ENCODE measurements around the gene PMCH. TPM values are rescaled to one million over a fixed set of nuclear protein-coding genes. Genes with fewer than 3 reads are reported as not detected.

The PMCH gene
- total RNA-seq, 5 donors from 2014 or later (not counting 1 experiment from before 2014, with no cell fraction given), result 0.76 to 1.6 (median 1.2) TPM; not detected in 2

GRCh38 chr12:102174761-102175160 is 22.9 kb downstream of the PMCH start:
- WGBS (ENCODE audit: insufficient coverage), result no CpG with 5 or more reads among the region's 2 CpGs
- Histone ChIP-seq H3K27me3 (replicated peaks in 1 of 2; ENCODE audit: control insufficient read depth in 2 of 2, extremely low read depth in 1 of 2, insufficient read depth in 2 of 2, low read length in 1 of 2) (no peaks in the 10 kb centered on the region), H3K4me3 (ENCODE audit: control insufficient read depth in 1 of 2, extremely low read depth in 1 of 2, low read length in 1 of 2) (no peak overlapping the region), H3K27ac (ENCODE audit: low read length) (no peak overlapping the region), H3K4me1 (ENCODE audit: control insufficient read depth in 1 of 2, extremely low read depth in 1 of 2, insufficient read depth in 2 of 2, low read length in 2 of 2) (no peaks in the 10 kb centered on the region), H3K36me3 (ENCODE audit: control insufficient read depth in 2 of 2, extremely low read depth in 1 of 2, insufficient read depth in 1 of 2, low read length in 1 of 2) (no peaks in the 10 kb centered on the region), H3K9me3 (no peaks in the 10 kb centered on the region)
- Mint-ChIP-seq H3K9me3 (no peaks in the 10 kb centered on the region), H3K27ac (no peak overlapping the region), H3K27me3 (no peaks in the 10 kb centered on the region), H3K4me3 (no peak overlapping the region), H3K36me3 (no peaks in the 10 kb centered on the region), H3K4me1 (no peaks in the 10 kb centered on the region)
- POLR2A ChIA-PET, result no interaction called here
- no peak for ATAC-seq (replicated peaks in 1 of 4)
- CTCF ChIA-PET, result no interaction called here
- DNase-seq, result no peak

- H3K27ac Mint-ChIP-seq, result no peak overlapping the region
- H3K4me1 Mint-ChIP-seq, result no peaks in the 10 kb centered on the region
These were observed 23.5 kb downstream of the PMCH start for GRCh38 chr12:102174117-102174516.

GRCh38 chr12:102172436-102172835 is 25.2 kb downstream of the PMCH start:
- H3K4me3 ChIP-seq (ENCODE audit: control insufficient read depth in 1 of 2, extremely low read depth in 1 of 2, low read length in 1 of 2), result no peak overlapping the region
- H3K27me3 ChIP-seq (replicated peaks in 1 of 2; ENCODE audit: control insufficient read depth in 2 of 2, extremely low read depth in 1 of 2, insufficient read depth in 2 of 2, low read length in 1 of 2), result no peaks in the 10 kb centered on the region
- no peak overlapping the region for H3K27ac Mint-ChIP-seq
- ATAC-seq (replicated peaks in 1 of 4) (no peak), DNase-seq (no peak)
- no peak overlapping the region for H3K27ac ChIP-seq (ENCODE audit: low read length)
- no peaks in the 10 kb centered on the region for H3K4me1 ChIP-seq (ENCODE audit: control insufficient read depth in 1 of 2, extremely low read depth in 1 of 2, insufficient read depth in 2 of 2, low read length in 2 of 2)
- no peaks in the 10 kb centered on the region for H3K36me3 Mint-ChIP-seq
- H3K4me1 Mint-ChIP-seq, result no peaks in the 10 kb centered on the region
- no peaks in the 10 kb centered on the region for H3K9me3 ChIP-seq
- no peaks in the 10 kb centered on the region for H3K27me3 Mint-ChIP-seq
- ChIA-PET POLR2A (no interaction called here), CTCF (interaction anchor here in 1 of 2 donors (0.6 kb wide), 1 partner anchor 738 kb away, joined by 11 read pairs; no protein-coding TSS in a partner anchor)
- no peak overlapping the region for H3K4me3 Mint-ChIP-seq
- H3K9me3 Mint-ChIP-seq, result no peaks in the 10 kb centered on the region
- H3K36me3 ChIP-seq (ENCODE audit: control insufficient read depth in 2 of 2, extremely low read depth in 1 of 2, insufficient read depth in 1 of 2, low read length in 1 of 2), result no peaks in the 10 kb centered on the region

More at GRCh38 chr12:102174117-102174516, 23.5 kb downstream of the PMCH start:
- no peak for DNase-seq
- Mint-ChIP-seq H3K9me3 (no peaks in the 10 kb centered on the region), H3K27me3 (no peaks in the 10 kb centered on the region), H3K4me3 (no peak overlapping the region), H3K36me3 (no peaks in the 10 kb centered on the region)
- no peaks in the 10 kb centered on the region for H3K27me3 ChIP-seq (replicated peaks in 1 of 2; ENCODE audit: control insufficient read depth in 2 of 2, extremely low read depth in 1 of 2, insufficient read depth in 2 of 2, low read length in 1 of 2)
- no peaks in the 10 kb centered on the region for H3K4me1 ChIP-seq (ENCODE audit: control insufficient read depth in 1 of 2, extremely low read depth in 1 of 2, insufficient read depth in 2 of 2, low read length in 2 of 2)
- H3K27ac ChIP-seq (ENCODE audit: low read length), result no peak overlapping the region
- H3K9me3 ChIP-seq, result no peaks in the 10 kb centered on the region
- no peak for ATAC-seq (replicated peaks in 1 of 4)
- no CpG with 5 or more reads among the region's 2 CpGs for WGBS (ENCODE audit: insufficient coverage)
- ChIA-PET POLR2A (interaction anchor here in 1 of 2 donors (0.6 kb wide), 1 partner anchor 143 kb away, joined by 4 read pairs; no protein-coding TSS in a partner anchor), CTCF (interaction anchor here in 1 of 2 donors (0.5 kb wide), 1 partner anchor 10 kb away, joined by 3 read pairs; no protein-coding TSS in a partner anchor)
- no peaks in the 10 kb centered on the region for H3K36me3 ChIP-seq (ENCODE audit: control insufficient read depth in 2 of 2, extremely low read depth in 1 of 2, insufficient read depth in 1 of 2, low read length in 1 of 2)
- no peak overlapping the region for H3K4me3 ChIP-seq (ENCODE audit: control insufficient read depth in 1 of 2, extremely low read depth in 1 of 2, low read length in 1 of 2)

GRCh38 chr12:102171951-102172350 is 25.7 kb downstream of the PMCH start:
- no peaks in the 10 kb centered on the region for H3K27me3 Mint-ChIP-seq
- H3K4me1 Mint-ChIP-seq, result no peaks in the 10 kb centered on the region
- POLR2A ChIA-PET, result no interaction called here
- no peaks in the 10 kb centered on the region for H3K9me3 ChIP-seq
- H3K27ac Mint-ChIP-seq, result no peak overlapping the region
- no peak overlapping the region for H3K4me3 ChIP-seq (ENCODE audit: control insufficient read depth in 1 of 2, extremely low read depth in 1 of 2, low read length in 1 of 2)
- no peaks in the 10 kb centered on the region for H3K36me3 ChIP-seq (ENCODE audit: control insufficient read depth in 2 of 2, extremely low read depth in 1 of 2, insufficient read depth in 1 of 2, low read length in 1 of 2)
- no peak overlapping the region for H3K4me3 Mint-ChIP-seq
- ATAC-seq (replicated peaks in 1 of 4) (no peak), DNase-seq (no peak)
- no peaks in the 10 kb centered on the region for H3K9me3 Mint-ChIP-seq
- H3K27me3 ChIP-seq (replicated peaks in 1 of 2; ENCODE audit: control insufficient read depth in 2 of 2, extremely low read depth in 1 of 2, insufficient read depth in 2 of 2, low read length in 1 of 2), result no peaks in the 10 kb centered on the region
- no peaks in the 10 kb centered on the region for H3K4me1 ChIP-seq (ENCODE audit: control insufficient read depth in 1 of 2, extremely low read depth in 1 of 2, insufficient read depth in 2 of 2, low read length in 2 of 2)
- CTCF ChIA-PET, result interaction anchor here in 1 of 2 donors (0.6 kb wide), 2 partner anchors 301 to 738 kb away, joined by 3 to 11 read pairs; no protein-coding TSS in a partner anchor
- H3K36me3 Mint-ChIP-seq, result no peaks in the 10 kb centered on the region
- no peak overlapping the region for H3K27ac ChIP-seq (ENCODE audit: low read length)

- H3K4me1 Mint-ChIP-seq, result no peaks in the 10 kb centered on the region
- H3K36me3 ChIP-seq (ENCODE audit: control insufficient read depth in 2 of 2, extremely low read depth in 1 of 2, insufficient read depth in 1 of 2, low read length in 1 of 2), result no peaks in the 10 kb centered on the region
- no peak overlapping the region for H3K27ac Mint-ChIP-seq
- ChIA-PET POLR2A (no interaction called here), CTCF (interaction anchor here (0.5 to 1.9 kb wide), 11 partner anchors 8 to 791 kb away, joined by 3 to 9 read pairs (median 4); no protein-coding TSS in a partner anchor)
- DNase-seq (peak in 2 of 35 experiments; percentile 1 to 40), ATAC-seq (replicated peaks in 1 of 4) (peak in 1 of 4 experiments; percentile 44)
- H3K4me3 Mint-ChIP-seq, result no peak overlapping the region
- no CpG with 5 or more reads among the region's 2 CpGs for WGBS (ENCODE audit: insufficient coverage)
- H3K9me3 Mint-ChIP-seq, result no peaks in the 10 kb centered on the region
- no peaks in the 10 kb centered on the region for H3K27me3 Mint-ChIP-seq
- H3K4me3 ChIP-seq (ENCODE audit: control insufficient read depth in 1 of 2, extremely low read depth in 1 of 2, low read length in 1 of 2), result no peak overlapping the region
- H3K9me3 ChIP-seq, result no peaks in the 10 kb centered on the region
- H3K27me3 ChIP-seq (replicated peaks in 1 of 2; ENCODE audit: control insufficient read depth in 2 of 2, extremely low read depth in 1 of 2, insufficient read depth in 2 of 2, low read length in 1 of 2), result no peaks in the 10 kb centered on the region
- no peaks in the 10 kb centered on the region for H3K4me1 ChIP-seq (ENCODE audit: control insufficient read depth in 1 of 2, extremely low read depth in 1 of 2, insufficient read depth in 2 of 2, low read length in 2 of 2)
- no peak overlapping the region for H3K27ac ChIP-seq (ENCODE audit: low read length)
- no peaks in the 10 kb centered on the region for H3K36me3 Mint-ChIP-seq
These were observed 27.6 kb downstream of the PMCH start for GRCh38 chr12:102169922-102170621.

GRCh38 chr12:102167821-102168604 is 29.6 kb downstream of the PMCH start:
- Histone ChIP-seq H3K27ac (ENCODE audit: low read length) (no peak overlapping the region), H3K9me3 (no peaks in the 10 kb centered on the region), H3K27me3 (replicated peaks in 1 of 2; ENCODE audit: control insufficient read depth in 2 of 2, extremely low read depth in 1 of 2, insufficient read depth in 2 of 2, low read length in 1 of 2) (no peaks in the 10 kb centered on the region), H3K4me1 (ENCODE audit: control insufficient read depth in 1 of 2, extremely low read depth in 1 of 2, insufficient read depth in 2 of 2, low read length in 2 of 2) (no peaks in the 10 kb centered on the region), H3K36me3 (ENCODE audit: control insufficient read depth in 2 of 2, extremely low read depth in 1 of 2, insufficient read depth in 1 of 2, low read length in 1 of 2) (no peaks in the 10 kb centered on the region), H3K4me3 (ENCODE audit: control insufficient read depth in 1 of 2, extremely low read depth in 1 of 2, low read length in 1 of 2) (no peak overlapping the region)
- CTCF ChIA-PET, result interaction anchor here in 1 of 2 donors (1.9 kb wide), 1 partner anchor 10 kb away, joined by 7 read pairs; no protein-coding TSS in a partner anchor
- Mint-ChIP-seq H3K27me3 (no peaks in the 10 kb centered on the region), H3K36me3 (no peaks in the 10 kb centered on the region), H3K9me3 (no peaks in the 10 kb centered on the region), H3K27ac (no peak overlapping the region), H3K4me3 (no peak overlapping the region), H3K4me1 (no peaks in the 10 kb centered on the region)
- POLR2A ChIA-PET, result no interaction called here
- no peak for DNase-seq
- no peak for ATAC-seq (replicated peaks in 1 of 4)
